NCI-H748 (cell line): ENCODE measurements around the gene SNRNP25.
"Not testable (repeated sequence)": the region's sequence is repeated elsewhere in the genome, so short reads cannot be mapped to it uniquely, and the experiment has no call there.

Experiments
- DNase-seq: peaks from one replicate; lab custom pipeline; 2025; ENCODE audit not compliant: unreplicated experiment; lab: John Stamatoyannopoulos, UW

The SNRNP25 gene

DNA sequence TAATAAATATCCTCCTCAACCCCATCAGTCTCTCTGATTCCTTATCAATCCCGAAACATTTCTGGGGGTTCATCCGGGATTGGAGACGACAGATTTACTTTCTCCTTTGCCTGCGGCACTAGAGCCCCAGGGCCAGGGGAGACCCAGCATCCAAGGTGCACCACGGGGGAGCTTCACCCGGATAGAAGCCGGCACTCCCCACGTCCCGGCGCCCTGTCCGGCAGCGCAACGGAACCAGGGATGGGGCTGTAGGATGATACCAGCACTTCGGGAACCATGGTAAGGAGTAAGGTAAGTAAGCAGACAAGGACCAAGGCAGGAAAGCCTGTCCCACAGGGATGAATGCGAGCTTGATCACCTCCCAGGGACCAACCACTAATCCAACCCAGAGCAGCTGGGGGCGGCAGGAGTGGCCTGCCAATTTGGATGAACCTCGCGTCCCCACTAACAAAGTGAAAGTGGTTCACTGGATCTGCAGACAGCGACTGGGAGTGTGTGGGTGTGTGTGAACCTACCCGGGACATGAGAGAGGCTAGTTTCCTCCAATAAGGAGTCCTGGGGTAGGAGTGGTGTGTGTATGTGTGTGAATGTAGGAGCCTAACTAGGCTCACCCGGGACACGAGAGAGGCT, 12.1 kb upstream of the SNRNP25 start:
- no peak for DNase-seq

DNA sequence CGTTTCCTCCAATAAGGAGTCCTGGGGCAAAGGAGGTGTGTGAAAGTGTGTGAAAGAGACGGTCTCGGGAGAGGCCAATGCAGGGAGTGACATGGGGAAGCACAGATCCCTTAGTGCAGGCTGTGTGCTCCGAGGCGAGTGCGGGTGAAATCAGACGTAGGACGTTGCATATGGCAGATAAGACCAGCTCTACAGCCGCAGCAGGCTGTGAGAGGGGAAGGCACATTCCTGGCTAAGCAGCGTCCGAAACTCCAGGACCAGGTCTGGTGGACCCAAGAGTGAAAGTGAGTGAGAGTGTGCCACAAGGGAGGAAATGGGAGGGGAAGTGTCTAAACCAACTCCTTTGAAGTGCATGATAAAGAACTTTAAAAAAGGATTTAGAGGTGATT, 11.6 kb upstream of the SNRNP25 start:
- DNase-seq = no peak

DNA sequence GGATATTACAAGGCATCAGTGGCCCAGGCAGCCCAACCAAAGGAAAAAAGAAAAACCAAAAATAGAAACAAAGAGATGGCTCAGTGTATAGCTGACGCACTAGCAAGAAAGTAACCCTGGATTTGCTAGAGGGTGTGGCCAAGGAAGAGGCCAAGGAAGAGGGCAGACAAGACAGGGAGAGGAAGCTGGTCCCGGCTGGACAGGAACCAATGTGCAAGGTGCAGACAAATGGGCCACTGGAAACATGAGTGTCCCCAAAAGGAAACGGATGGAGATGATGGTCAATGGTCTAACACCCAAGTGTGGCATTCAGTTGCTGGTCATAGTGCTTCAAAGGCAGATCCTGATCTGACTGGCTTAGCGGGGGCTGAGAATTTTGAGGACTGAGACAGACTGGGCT, 10.9 kb upstream of the SNRNP25 start:
- no peak for DNase-seq

DNA sequence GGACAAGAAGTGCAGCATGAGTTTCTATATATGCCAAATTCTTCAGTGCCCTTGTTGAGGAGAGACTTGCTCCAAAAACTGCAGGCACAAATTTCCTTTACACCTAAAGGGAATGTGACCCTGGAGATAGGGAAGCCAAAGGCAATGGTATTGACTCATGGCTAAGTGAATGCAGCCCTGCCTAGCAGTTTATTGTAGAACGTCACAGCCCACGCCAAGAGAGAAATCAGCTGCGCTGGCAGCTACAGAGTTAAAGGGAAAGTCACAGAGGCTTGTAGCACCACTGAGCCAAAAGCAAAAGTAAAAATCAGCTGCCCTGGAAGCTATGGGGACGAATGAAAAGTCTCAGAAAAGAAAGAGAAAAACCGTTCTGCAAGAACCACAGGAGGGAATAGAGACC, 10.3 kb upstream of the SNRNP25 start:
- no peak for DNase-seq

DNA sequence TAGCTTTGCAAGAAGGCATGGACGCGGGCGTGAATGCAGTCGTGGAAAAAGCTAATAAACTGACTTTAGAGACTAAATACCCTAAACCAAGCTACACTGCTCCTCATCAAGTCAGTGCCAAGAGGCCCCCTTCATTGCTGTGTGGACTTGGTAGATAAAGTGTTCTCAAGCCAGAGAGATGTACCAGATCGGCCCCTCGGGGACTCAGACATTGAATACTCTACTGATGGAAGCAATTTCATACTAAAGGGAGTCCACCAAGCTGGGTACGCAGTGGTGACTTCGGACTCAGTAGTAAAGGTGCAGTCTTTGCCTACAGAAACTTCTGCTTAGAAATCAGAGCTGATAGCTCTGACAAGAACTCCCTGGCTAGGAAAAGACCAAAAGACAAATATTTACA, 9.0 kb upstream of the SNRNP25 start:
- DNase-seq = no peak

DNA sequence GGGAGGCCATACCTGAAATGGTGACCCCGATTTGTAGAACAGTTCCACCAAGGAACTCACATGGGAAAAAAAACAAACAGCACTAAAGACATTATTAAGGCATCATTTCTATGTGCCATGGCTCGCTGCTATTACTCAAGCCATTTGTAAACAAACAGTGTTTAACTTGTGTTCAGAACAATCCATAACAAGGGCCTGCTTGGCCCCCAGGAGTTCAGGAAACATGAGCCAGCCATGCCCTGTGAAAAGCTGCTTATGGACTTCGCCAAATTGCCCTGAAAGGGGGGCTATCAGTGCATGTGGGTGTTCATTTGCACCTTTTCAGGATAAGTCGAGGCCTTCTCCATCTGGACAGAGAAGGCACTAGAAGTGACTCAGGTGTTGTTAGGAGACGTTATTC, 8.2 kb upstream of the SNRNP25 start:
- DNase-seq = peak; percentile 31

DNA sequence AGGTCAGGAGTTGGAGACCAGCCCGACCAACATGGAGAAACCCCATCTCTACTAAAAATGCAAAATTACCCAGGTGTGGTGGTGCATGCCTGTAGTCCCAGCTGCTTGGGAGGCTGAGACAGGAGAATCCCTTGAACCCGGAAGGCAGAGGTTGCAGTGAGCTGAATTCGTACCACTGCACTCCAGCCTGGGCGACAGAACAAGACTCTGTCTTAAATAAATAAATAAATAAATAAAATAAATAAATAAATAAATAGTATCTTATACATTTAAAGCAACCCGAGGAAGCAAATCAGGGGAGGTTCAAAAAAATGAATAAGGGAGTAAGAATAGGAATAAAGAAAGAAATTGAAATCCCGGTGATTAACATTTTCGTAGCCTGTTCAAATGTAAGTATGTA, 7.1 kb upstream of the SNRNP25 start:
- not testable (repeated sequence) for DNase-seq

DNA sequence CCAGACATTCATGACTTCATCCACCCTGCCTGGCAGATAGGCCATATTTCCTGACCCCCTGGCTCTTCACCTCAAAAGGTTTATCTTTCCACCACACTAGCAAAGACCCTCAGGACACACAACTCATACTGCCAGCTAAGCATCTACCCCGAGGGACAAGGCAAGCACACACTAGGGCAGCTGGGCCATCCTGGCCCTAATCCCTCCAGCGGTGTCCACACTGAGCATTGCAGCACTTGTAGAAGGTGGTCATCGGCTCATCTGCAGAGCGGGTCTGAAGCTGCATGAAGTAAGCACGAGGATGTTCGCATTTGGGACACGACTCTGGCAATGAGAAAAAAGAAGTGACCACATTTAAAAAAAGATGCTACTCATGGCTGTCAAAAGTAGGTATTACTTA, 6.4 kb upstream of the SNRNP25 start:
- no peak for DNase-seq

DNA sequence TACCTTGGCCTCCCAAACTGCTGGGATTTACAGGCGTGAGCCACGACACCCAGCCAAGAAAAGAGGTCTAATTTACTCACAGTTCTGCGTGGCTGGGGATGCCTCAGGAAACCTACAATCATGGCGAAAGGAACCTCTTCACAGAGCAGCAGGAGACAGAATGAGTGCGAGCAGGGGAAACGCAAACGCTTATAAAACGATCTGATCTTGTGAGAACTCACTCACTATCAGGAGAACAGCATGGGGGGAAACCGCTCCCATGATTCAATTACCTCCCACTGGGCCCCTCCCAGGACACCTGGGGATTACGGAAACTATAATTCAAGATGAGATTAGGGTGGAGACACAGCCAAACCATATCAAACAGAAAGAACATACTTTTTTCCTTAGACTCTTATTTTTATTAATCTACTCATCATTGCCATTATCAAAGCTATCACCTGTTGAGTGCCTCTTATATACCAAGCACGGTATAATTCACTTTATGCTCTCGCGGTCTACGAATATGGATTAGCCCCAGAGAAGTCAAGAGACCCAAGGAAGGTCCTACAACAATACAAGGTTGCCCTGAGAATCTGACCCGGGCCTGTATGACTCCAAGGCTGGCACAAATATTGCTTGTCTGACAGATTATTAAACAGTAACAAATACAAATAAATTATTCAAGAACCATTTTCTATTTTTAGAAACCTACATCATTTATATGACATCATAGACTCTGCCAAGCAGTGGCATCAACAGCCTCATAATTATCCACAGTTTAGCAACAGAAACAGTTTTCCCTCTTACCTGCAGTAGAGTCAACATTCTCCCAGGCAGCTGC, 2.6 kb upstream of the SNRNP25 start:
- no peak for DNase-seq

DNA sequence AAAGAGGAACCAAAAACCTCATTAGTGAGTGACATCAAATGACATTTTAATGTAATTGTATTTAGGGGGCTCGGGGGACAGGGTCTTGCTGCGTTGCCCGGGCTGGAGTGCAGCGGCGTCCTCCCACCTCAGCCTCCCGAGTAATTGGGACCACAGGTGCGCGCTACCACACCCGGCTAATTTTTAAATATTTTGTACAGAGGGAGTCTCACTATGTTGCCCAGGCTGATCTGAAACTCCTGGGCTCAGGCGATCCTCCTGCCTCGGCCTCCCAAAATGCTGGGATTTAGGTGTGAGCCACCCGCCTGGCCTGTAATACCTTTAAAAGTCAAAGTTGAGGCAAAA, 581 bp downstream of the SNRNP25 start:
- DNase-seq = no peak

DNA sequence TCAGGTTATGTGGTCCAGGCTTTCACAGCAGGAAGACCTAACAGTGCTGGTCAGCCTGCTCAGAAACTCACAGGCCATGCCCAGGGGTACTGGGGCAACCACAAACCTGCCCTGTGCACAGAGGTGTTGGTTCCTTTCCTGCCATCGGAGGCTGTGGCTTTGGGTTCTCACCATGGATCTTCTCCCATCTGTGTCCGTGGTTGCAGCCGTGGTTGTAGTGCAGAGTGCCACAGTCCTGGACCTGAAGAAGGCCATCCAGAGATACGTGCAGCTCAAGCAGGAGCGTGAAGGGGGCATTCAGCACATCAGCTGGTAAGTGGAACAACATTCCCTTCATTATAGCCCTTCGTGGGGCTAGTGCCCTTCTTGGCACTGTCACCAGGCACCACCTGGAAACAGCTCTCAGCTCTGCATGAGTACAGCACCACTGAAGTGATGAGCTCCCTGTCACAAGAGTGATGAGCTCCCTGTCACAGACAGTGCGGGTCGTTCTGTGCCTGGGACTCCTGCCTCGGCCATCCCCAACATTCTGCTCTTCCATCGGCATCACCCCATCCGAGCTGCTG, 2.0 kb downstream of the SNRNP25 start:
- no peak for DNase-seq

DNA sequence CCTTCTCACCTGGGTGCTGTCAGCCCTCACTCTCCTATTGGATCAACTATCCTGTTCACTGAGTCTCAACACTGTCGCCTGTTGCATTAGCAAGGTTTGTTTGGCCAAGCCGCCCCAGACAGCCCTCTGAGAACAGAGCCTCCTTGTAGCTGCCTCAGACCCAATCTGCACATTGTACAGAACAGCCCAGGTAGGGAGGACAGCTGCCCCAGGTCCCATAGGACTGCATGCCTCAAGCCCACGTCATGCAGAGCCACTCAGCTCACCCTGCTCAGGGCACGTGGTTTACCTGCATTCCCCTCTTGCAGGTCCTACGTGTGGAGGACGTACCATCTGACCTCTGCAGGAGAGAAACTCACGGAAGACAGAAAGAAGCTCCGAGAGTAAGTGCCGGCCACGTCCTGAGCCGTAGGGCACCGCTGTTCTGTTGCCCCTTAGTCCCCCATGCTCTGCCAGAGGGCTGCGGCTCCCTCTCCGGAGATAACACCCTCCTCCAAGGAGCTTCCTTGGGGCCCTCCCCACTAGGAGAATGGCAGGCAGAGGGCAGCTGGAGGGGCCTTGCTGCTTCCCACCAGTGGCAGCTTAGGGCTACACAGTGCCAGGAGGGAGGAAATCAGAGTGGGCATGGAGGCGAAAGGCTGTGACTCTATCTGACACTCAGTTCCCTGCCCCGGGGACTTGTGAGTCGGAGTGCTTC, 2.8 kb downstream of the SNRNP25 start:
- no peak for DNase-seq

DNA sequence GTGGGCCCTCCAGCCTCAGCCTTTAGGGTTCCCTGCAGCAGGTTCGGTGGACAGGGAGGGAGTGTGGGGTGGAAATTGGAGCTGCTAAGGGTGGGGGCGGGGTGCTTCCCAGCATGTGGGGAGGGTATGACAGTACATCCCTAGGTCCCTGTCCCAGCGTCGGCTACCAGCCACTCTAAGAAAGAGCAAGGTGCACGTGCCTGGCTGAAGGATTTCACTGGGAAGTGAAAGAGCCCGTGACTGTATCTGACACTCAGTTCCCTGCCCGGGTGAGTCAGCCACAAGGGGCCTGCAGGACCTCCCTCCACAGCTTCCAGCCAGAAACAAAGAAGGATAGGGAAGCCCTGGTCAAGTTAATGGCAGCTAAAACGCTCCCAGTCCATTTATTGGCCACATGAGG, 4.1 kb downstream of the SNRNP25 start:
- no peak for DNase-seq

DNA sequence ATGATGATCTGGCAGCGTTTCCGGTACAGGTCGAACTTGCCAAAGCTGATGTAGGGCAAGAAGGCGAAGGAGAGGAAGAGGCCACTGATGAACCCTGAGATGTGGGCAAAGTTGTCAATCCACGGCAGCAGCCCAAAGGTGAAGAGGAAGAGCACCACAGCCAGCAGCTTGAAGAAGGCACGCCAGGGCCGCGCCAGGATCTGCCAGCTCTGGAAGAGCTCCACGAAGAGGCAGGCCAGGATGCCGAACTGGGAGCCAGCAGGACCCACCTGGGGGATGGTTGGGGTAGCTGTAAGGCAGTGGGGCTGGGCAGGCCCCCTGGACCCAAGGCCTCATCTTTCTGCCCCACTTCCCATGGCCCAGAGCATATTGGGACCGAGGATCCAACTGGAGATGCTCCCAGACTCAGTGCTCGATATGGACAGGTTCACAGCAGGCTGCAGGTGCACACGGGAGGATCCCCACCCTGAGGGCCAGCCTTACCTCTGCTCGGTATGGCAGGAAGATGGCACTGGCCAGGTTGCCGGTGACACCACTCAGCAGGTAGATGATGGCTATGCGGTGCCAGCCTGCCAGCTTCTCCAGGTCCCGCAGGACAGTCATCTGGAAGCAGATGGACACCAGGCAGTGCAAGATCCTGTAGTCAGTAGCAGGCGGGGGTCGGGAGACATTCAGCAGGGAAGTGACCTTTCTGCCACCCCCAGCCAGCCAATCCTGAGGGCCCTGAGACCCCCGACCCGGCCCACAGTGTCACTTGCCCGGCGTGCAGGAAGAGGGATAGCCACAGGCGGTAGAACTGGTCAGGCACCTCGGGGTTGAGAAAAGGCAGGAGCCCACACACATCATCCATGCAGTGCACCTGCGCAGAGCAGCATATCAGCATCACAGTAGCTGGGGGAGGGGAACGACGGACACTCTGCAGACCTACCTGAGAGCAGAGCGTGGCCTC, 5.1 kb downstream of the SNRNP25 start:
- DNase-seq = no peak

DNA sequence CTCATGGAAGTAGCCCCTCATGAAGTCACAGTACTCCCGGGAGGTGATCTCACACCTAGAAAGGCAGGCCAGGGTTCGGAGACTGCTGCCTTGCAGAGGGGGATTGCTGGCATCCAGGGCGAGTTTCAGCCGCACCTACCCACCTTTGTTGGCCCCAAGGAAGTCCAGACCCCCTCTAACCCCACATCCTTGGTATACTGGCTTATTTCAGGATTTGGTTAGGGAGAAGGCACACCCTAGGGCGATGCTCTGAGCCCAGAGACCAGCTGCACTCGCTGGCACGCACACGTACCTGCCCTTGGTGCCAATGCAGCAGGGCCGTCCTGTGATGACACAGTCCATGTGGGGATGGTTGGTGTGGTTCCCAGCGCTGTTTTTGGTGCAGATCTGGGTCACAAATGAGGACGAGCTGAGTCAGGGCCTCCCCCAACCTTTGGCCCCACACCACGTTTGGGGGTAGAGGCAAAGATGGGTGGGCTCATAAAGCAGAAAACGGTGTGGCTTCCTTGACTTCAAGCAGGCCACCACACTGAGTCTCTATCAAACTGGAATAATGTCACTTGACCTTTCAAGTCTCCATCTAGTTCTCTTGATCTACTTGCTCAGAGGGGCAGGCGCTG, 5.9 kb downstream of the SNRNP25 start:
- DNase-seq = no peak

DNA sequence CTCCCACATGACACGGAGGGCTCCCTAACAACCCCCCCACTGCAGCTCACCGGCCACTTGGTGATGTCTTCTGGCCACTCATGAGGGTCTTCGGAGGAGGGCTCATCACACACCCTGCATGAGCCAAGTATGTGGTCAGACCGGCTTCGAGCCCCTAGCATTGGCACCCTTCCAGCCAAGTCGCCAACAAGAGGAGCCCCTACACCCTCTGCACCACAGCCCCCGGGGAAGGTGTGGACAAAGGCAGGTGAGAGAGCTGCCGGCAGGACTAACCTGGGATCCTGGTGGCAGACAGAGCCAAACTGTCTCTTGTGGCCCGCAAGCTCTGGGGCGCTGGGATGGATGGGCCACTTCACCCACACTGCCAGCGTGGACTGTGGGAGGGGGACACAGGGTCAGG, 6.5 kb downstream of the SNRNP25 start:
- DNase-seq = no peak

DNA sequence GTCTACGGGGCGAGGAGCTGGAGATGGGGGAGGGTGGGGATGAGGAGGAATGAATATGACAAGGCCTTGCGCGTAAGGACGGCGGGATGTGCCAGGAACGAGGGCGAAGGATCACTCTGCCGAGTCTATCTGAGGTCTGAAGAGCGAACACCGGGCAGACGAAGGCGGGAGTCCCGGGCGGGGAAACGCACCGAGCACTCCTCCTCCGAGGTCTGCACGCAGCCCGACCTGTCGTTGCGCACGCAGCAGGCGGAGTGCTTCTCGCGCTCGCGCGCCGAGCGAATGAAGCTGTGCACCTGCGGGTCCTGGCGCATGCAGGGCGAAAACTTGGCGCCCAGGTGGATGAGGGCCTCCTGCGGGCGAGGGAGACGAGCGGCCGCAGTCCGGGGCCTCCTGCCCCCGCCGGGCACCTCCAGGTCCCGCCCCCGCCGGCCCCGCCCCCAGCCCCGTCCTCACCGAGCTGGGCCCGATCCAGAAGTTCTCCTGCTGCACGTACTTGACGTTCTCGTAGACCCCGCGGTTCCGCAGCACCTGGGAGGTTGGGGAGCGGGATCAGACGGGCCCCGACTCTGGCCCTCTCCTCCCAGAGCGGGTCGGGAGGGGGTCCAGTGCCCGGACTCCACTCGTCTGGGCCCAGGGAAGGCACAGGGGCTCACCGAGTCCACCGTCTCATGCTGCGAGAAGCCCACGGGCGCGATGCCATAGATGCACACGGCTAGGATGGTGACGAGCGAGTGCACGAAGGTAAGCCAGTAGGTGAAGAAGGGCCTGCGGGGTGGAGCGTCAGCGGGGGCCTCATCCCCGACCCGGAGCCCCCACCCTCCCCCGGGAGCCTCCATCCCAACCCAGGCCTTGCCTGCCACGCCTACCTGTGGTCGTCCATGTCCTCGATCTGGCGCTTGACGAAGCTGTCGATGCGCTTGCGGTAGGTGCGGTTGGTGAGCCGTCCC, 7.6 kb downstream of the SNRNP25 start:
- DNase-seq = no peak

DNA sequence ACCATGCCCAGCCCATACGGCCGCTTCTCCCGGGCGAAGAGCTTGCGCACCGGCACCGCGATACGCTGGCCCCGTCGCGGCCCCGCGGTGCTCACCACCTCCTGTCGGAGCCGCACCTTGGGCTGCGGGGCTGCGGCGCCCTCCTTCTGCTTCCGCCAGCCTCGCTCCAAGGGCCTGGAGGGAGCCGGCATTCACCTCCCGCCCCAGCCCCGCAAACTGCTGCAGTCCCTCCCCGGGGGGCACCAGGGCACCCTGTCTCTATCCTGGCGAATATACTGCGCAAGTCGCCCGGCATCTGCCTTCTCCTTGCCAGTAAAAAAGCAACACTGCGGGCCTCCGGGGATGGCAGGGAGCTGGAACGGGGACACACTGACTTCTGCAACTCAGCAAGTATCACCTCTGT, 8.3 kb downstream of the SNRNP25 start:
- no peak for DNase-seq

DNA sequence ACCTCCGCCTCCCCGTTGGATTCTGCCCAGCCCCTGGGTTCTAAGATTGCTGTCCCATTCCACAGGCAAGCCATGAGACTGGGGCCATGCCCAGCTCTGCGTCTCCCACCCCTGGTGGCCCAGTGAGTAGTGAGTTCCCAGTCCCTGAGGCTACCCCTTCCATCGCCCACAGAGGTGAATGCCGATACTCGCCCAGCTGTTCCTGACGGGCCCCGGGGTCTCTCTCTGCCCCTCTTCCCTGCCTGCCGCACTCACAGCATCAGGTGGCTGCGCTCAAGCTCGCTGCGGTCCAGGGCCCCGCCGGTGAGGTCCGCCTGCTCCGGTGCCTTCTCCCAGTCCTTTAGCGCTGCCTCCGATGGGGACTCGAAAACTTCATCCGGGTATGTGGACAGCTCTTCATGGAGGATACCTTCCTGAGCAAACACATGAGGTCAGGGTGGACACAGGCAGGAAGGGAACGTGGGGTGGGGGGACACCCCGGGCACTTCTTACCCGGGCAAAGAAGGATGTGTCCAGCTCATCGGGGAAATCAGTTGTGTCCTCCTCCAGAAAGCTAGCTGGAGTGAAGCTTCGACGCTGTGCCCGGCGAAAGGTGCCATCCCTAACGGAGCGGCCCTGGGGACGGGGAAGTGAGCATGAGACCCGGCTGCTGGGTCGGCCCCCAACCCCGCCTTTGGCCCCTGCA, 8.8 kb downstream of the SNRNP25 start:
- no peak for DNase-seq
